Aorta (tissue), 5 donors: Measurements from ENCODE around the gene ANKS1B. TPM values are rescaled to one million over a fixed set of nuclear protein-coding genes. Genes with fewer than 3 reads are reported as not detected.

Experiments used
- ATAC-seq: fragments of 200-7000 bp; cut with Tn5 transposase; one replicate; pipeline ENCODE4 v1.9.1; 2022; ENCODE audit warnings: moderate library complexity; ENCODE audit not compliant: low FRiP score
- DNase-seq, 2 donors: peaks; one replicate each; pipeline ENCODE4 v3.0.0-alpha.2; 2020
- H3K27ac ChIP-seq, 2 donors: one replicate each; pipeline ENCODE4 v1.5.1; 2013; ENCODE audit warnings: low read length in 2 of 2, mild to moderate bottlenecking in 2 of 2, moderate library complexity in 2 of 2, control low read depth in 1 of 2, inconsistent platforms in 1 of 2, low read depth in 1 of 2
- H3K27me3 ChIP-seq, 2 donors: one replicate each; pipeline ENCODE4 v1.6.1; 2013; ENCODE audit warnings: control low read depth in 1 of 2, low read length in 1 of 2, mild to moderate bottlenecking in 1 of 2, moderate library complexity in 1 of 2; ENCODE audit not compliant: insufficient read depth in 2 of 2, control insufficient read depth in 1 of 2
- H3K36me3 ChIP-seq, 2 donors: one replicate each; pipeline ENCODE4 v1.6.1; 2013; ENCODE audit warnings: control low read depth in 1 of 2, low read length in 1 of 2, mild to moderate bottlenecking in 1 of 2; ENCODE audit not compliant: insufficient read depth in 2 of 2, control insufficient read depth in 1 of 2
- H3K4me1 ChIP-seq, 2 donors: one replicate each; pipeline ENCODE4 v1.6.1; 2013; ENCODE audit warnings: low read length in 2 of 2, control low read depth in 1 of 2, mild to moderate bottlenecking in 1 of 2, moderate library complexity in 1 of 2; ENCODE audit not compliant: insufficient read depth in 2 of 2, control insufficient read depth in 1 of 2
- H3K4me3 ChIP-seq, 2 donors: one replicate each; pipeline ENCODE4 v1.5.1; 2013; ENCODE audit warnings: low read length in 2 of 2, control low read depth in 1 of 2, mild to moderate bottlenecking in 1 of 2
- H3K9me3 ChIP-seq: one replicate; pipeline ENCODE4 v1.6.1; 2013; ENCODE audit warnings: mild to moderate bottlenecking, low read length; ENCODE audit not compliant: control insufficient read depth
- WGBS, 2 donors: extraction: QIAGEN DNeasy Blood & Tissue Kit; methylation state at CpG; one replicate each; pipeline ENCODE4 v1.1.7; 2013; 5-methylcytosine and 5-hydroxymethylcytosine counted together
- intact Hi-C, 2 donors: fragments of 100-400 bp; cut with DNase I; formaldehyde crosslinking; loops; one replicate each; pipeline versions ENCODE4 v1.14.2 to v1.15.0; 2022
- polyA plus RNA-seq, 2 donors: library from polyadenylated mRNA; stranded (reverse); fragments of 200-250 nt; gene quantifications; one replicate each; pipeline ENCODE4 v1.2.3, GENCODE V29; 2013
- total RNA-seq, 2 donors: library from RNA; stranded (reverse); fragmentation: NEBNext Ultra II Directional; extraction: Animal tissue kit (Norgen Biotek cat#: 25700); gene quantifications; one replicate each; pipeline ENCODE4 v1.2.1, GENCODE V29; 2021
- donor health status: healthy with polysubstance abuse.
- donor health status: Bipolar disorder and iron deficiency.
- donor health status: DM: no; HTN: no; CAD: no.
- donor health status: DM: no; HTN: no; CAD: no.
- donor health status: DM: yes; HTN: yes; CAD: no.

ANKS1B gene
- total and polyA plus RNA-seq, 4 donors: 3.0 to 37.0 (median 17.8) TPM

- Histone ChIP-seq H3K27ac (no peak overlapping the region), H3K4me3 (no peak overlapping the region), H3K9me3 (no peaks in the 10 kb centered on the region), H3K36me3 (peaks cover 1 to 5% of the 10 kb centered on the region in 2 donors), H3K4me1 (no peaks in the 10 kb centered on the region), H3K27me3 (no peaks in the 10 kb centered on the region)
- DNase-seq (no peak), ATAC-seq (no peak)
- 83 to 86% methylated on average over 2 of the region's 2 CpGs for WGBS, 2 donors
- intact Hi-C loops: no loop called here
Observed at GRCh38 chr12:98869886-98870503, 1114.7 kb downstream of the ANKS1B start.

DNA sequence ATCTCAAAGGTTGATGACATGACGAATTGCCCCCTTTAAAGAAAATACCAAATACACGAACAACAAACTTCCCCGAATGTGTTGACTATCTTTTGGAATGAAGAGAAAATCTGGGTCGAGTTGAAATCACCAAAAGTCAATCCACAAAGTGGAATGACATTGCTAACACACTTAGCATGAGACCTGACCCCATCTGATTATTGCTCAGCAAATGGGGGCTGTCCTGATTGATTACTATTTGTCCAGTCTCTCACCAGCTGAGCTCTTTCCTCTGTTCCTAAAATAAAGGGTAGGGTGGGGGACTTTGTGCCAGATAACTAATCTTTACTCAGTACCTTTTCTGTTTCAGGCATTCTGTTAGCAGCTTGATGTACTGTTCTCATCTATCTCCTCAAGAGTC lies 1116.2 kb downstream of the ANKS1B start:
- ATAC-seq (no peak), DNase-seq (no peak)
- no peaks in the 10 kb centered on the region for H3K9me3 ChIP-seq
- WGBS, 2 donors: 42 to 56% methylated on average over 4 of the region's 4 CpGs
- no peak overlapping the region for H3K27ac ChIP-seq
- H3K27me3 ChIP-seq: no peaks in the 10 kb centered on the region
- no peak overlapping the region for H3K4me3 ChIP-seq
- peaks cover 0 to 5% of the 10 kb centered on the region in 2 donors for H3K36me3 ChIP-seq
- H3K4me1 ChIP-seq: no peaks in the 10 kb centered on the region
- intact Hi-C loops: no loop called here

DNA sequence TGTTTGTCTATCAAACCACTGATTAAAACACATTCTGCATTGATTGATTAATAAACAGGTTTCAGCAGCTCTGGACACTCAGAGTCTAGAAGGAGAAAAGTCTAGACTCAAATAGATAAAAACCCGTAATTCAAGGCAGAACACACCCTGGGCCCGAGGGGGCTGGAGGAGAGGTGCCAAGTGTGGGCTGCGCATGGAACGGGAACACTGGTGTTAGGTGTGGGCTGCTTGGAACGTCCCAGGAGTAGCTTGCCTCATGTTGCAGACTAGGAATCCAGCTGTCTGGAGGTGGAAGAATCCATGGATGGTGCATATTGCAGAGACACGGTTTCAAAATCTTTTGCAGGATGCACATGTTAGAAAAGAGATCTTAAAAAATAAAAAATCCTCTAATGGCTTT lies 1116.7 kb downstream of the ANKS1B start:
- WGBS, 2 donors: 74 to 77% methylated on average over 6 of the region's 6 CpGs
- H3K36me3 ChIP-seq: peaks cover 0 to 4% of the 10 kb centered on the region in 2 donors
- ATAC-seq (no peak), DNase-seq (no peak)
- H3K27ac ChIP-seq: no peak overlapping the region
- no peaks in the 10 kb centered on the region for H3K27me3 ChIP-seq
- no peak overlapping the region for H3K4me3 ChIP-seq
- H3K4me1 ChIP-seq: no peaks in the 10 kb centered on the region
- intact Hi-C loops: no loop called here
- H3K9me3 ChIP-seq: no peaks in the 10 kb centered on the region

DNA sequence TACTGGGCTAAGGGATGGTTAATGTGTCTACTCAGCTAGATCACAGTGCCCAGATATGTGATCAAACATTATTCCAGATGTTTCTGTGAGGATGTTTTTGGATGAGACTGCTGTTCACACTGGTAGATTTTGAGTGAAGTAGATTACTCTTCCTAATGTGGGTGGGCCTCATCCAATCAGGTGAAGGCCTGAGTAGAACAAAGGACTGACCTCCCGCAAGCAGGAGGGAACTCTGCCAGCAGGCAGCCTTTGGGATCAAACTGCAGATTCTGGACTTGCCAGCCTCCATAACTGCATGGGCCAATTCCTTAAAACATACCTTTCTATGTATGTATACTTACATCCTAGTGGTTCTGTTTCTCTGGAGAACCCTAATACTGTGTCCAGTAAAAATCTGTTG lies 1120.4 kb downstream of the ANKS1B start:
- H3K4me1 ChIP-seq: no peaks in the 10 kb centered on the region
- H3K27me3 ChIP-seq: no peaks in the 10 kb centered on the region
- ATAC-seq: no peak
- H3K27ac ChIP-seq: no peak overlapping the region
- no peak overlapping the region for H3K4me3 ChIP-seq
- DNase-seq: no peak
- intact Hi-C loops: no loop called here
- peaks cover 0 to 2% of the 10 kb centered on the region in 2 donors for H3K36me3 ChIP-seq
- WGBS, 2 donors: 0 to 93% methylated on average over 1 of the region's 1 CpG
- no peaks in the 10 kb centered on the region for H3K9me3 ChIP-seq

DNA sequence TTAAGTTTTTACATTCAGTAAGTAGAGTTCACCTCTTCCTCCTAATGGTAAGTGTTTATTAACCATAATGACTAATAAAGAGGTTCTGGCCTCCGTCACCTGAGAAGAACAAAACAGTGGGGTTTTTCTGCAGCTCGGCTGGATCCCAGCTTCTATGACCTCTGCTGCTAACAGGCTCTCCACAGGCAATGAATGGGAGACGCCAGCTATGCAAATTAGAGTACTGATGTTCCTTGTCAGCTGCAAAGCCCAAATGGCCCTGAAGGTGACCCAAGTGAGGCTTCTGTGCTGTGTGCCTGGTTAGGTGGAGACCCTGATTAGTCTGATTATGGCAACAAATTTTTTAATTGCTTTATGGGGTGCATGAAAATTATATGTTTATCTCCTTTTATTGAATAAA lies 1121.6 kb downstream of the ANKS1B start:
- no peaks in the 10 kb centered on the region for H3K9me3 ChIP-seq
- no peaks in the 10 kb centered on the region for H3K4me1 ChIP-seq
- no peak for DNase-seq
- intact Hi-C loops: no loop called here
- H3K36me3 ChIP-seq: peaks cover 0 to 2% of the 10 kb centered on the region in 2 donors
- H3K4me3 ChIP-seq: no peak overlapping the region
- H3K27ac ChIP-seq: no peak overlapping the region
- WGBS, 2 donors: 66 to 69% methylated on average over 3 of the region's 3 CpGs
- ATAC-seq: no peak
- no peaks in the 10 kb centered on the region for H3K27me3 ChIP-seq

- Histone ChIP-seq H3K27me3 (no peaks in the 10 kb centered on the region), H3K27ac (no peak overlapping the region), H3K4me1 (no peaks in the 10 kb centered on the region), H3K36me3 (peaks cover 0 to 2% of the 10 kb centered on the region in 2 donors), H3K9me3 (no peaks in the 10 kb centered on the region), H3K4me3 (no peak overlapping the region)
- WGBS, 2 donors: 85% methylated on average over 2 of the region's 2 CpGs
- DNase-seq (no peak), ATAC-seq (no peak)
- intact Hi-C loops: no loop called here
Observed at GRCh38 chr12:98861251-98861650, 1123.5 kb downstream of the ANKS1B start.

GRCh38 chr12:98856897-98857540 lies 1127.7 kb downstream of the ANKS1B start:
- 45 to 48% methylated on average over 4 of the region's 4 CpGs for WGBS, 2 donors
- no peak for DNase-seq
- no peaks in the 10 kb centered on the region for H3K9me3 ChIP-seq
- intact Hi-C loops: no loop called here
- H3K27me3 ChIP-seq: no peaks in the 10 kb centered on the region
- H3K27ac ChIP-seq: no peak overlapping the region
- no peak for ATAC-seq
- peaks cover 0 to 1% of the 10 kb centered on the region in 2 donors for H3K4me1 ChIP-seq
- no peaks in the 10 kb centered on the region for H3K36me3 ChIP-seq
- H3K4me3 ChIP-seq: no peak overlapping the region

- H3K9me3 ChIP-seq: no peaks in the 10 kb centered on the region
- H3K27ac ChIP-seq: no peak overlapping the region
- no peaks in the 10 kb centered on the region for H3K36me3 ChIP-seq
- no peaks in the 10 kb centered on the region for H3K27me3 ChIP-seq
- 86 to 95% methylated on average over 2 of the region's 2 CpGs for WGBS, 2 donors
- H3K4me1 ChIP-seq: peaks cover 0 to 1% of the 10 kb centered on the region in 2 donors
- intact Hi-C loops: no loop called here
- ATAC-seq (no peak), DNase-seq (no peak)
- no peak overlapping the region for H3K4me3 ChIP-seq
Observed at GRCh38 chr12:98852181-98852580, 1132.6 kb downstream of the ANKS1B start.

GRCh38 chr12:98847242-98847641 lies 1137.5 kb downstream of the ANKS1B start:
- DNase-seq (no peak), ATAC-seq (no peak)
- no peak overlapping the region for H3K4me3 ChIP-seq
- no peaks in the 10 kb centered on the region for H3K27me3 ChIP-seq
- H3K9me3 ChIP-seq: no peaks in the 10 kb centered on the region
- no peaks in the 10 kb centered on the region for H3K36me3 ChIP-seq
- WGBS, 2 donors: 96 to 99% methylated on average over 2 of the region's 2 CpGs
- intact Hi-C loops: no loop called here
- H3K27ac ChIP-seq: no peak overlapping the region
- peaks cover 0 to 1% of the 10 kb centered on the region in 2 donors for H3K4me1 ChIP-seq
